Measurements from ENCODE around the gene COG7.

DNA sequence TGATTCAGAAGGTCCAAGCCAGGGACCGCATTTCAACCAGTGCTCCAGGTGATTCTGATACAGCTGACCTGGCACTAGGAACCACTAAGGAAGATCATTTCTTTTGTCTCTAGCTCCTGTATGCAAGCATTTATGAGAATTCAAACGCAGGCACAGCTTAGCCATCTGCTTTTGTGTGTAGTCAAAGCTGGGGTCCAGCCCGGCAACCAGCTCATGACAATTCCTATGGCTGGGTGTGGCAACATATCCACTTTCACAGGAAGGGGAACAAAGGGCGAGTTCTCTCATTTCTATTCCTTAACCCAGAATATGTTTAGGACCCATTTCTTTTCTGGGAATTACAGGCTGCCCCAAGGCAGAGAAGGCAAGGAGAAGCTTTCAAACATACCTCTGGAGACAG lies 27.3 kb upstream of the COG7 start:
- TF ChIP-seq CTCF (IDR thresholded peaks at IDR 0.05), result no peak
- TF ChIP-seq POLR2A (IDR thresholded peaks at IDR 0.05), result no peak
